Measurements from ENCODE around the gene BSPRY.

GRCh38 chr9:113395000-113395861, 45.9 kb downstream of the BSPRY start:
- TF ChIP-seq CTCF (IDR thresholded peaks at IDR 0.05) (no peak), REST (IDR thresholded peaks at IDR 0.05; ENCODE audit: insufficient read depth in 1 of 2, low read depth in 2 of 2, low read length in 1 of 2) (no peak), POLR2AphosphoS5 (IDR thresholded peaks at IDR 0.05; ENCODE audit: low read depth, low read length) (no peak), SIN3A (IDR thresholded peaks at IDR 0.05; ENCODE audit: borderline replicate concordance, insufficient read depth, low read depth, low read length) (no peak)
